Measurements from ENCODE around the gene SYNE3.

SYNE3 gene

GRCh38 chr14:95505030-95505589, 11.3 kb downstream of the SYNE3 start:
- no peak for DNase-seq (ENCODE audit: low read depth)

DNA sequence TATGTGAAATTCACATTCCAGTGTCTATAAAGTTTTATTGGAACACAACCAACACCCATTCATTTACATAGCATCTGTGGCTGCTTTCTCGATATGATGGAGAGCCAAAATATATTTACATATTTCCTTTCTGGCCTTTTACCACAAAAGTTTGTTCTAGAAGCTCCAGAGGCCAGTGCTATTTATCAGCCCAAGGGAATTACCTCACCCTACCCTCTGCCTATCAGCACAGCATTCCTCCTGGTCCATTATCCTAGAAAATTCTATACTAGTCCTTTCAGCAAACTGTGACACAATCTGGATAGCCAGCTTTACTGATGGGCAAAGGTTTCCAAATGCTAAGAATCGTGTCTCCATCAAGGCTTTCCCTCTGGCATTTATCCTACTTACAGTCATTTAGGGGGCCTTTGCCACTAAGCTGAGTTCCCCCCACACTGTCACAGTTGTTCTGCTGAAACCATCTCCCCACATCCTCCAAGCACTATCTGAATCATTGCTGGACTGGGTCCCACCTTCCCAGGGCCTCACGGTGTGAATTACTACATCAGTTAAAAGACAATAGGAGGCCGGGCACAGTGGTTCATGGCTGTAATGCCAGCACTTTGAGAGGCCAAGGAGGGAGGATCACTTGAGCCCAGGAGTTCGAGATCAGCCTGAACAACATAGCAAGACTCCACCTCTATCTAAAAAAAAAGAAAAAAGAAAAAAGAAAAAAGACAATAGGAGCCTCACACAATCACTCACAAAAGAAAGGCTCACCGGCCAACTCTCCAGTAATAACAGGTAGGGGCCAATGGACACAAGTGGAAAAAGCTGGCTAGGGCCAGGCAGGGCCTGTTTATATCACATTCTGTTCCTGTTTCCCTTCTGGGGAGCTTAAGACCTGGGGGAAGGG, 12.1 kb downstream of the SYNE3 start:
- DNase-seq (ENCODE audit: low read depth), result peak; percentile 82

DNA sequence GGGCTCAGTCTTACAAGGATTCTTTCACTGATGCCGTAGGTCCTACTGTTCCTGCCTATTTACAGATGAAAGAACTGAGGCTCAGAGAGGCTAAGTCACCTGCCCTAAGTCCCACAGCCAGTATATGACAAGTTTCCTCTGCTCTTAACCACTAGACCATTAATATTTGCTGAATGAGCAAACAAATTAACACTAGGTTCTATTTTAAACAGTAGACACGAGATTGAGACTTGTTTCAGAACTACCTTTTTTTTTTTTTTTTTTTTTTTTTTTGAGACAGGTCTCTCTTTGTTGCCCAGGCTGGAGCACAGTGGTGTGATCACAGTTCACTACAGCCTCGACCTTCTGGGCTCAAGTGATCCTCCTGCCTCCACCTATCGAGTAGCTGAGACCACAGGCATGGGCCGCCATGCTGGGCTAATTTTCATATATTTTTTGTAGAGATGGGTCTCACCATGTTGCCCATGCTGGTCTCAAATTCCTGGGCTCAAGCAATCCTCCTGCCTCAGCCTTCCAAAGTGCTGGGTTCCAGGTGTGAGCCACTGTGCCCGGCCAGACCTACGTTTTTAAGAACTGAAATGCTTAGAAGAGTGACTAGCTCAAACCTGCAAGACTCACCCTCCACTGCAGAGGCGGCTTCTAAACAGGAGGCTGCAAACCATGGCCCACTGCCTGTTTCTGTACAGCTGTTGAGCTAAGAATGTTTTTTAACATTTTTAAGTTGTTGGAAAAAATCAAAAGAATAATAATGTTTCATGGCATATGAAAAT, 12.9 kb downstream of the SYNE3 start:
- DNase-seq (ENCODE audit: low read depth), result no peak

DNA sequence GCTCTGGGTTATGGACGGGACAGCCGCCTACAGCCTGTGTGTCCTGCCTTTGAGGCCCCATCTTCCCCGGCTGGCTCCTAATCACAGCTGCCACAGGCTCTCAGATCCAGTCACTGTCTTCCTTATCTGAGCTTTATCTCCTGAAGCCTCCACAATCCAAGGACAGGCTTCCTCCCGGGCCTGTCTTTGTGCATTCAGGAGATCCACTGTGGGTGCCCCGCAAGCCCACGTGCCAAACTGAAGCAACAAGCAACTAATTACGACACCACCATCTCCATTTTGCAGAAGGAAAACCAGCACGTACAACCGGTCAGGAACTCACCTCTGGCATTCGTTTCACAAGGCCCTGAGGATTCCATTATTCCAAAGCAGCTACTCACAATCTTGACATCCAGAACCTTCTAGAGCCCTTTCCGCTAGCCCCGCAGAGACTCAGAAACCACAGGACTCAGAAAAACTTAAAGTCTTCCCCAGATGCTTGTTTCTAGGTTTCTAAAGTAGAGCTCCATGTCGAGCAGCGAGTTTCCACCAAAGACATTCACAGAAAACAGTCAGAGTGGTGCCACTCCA, 14.0 kb downstream of the SYNE3 start:
- no peak for DNase-seq (ENCODE audit: low read depth)

DNA sequence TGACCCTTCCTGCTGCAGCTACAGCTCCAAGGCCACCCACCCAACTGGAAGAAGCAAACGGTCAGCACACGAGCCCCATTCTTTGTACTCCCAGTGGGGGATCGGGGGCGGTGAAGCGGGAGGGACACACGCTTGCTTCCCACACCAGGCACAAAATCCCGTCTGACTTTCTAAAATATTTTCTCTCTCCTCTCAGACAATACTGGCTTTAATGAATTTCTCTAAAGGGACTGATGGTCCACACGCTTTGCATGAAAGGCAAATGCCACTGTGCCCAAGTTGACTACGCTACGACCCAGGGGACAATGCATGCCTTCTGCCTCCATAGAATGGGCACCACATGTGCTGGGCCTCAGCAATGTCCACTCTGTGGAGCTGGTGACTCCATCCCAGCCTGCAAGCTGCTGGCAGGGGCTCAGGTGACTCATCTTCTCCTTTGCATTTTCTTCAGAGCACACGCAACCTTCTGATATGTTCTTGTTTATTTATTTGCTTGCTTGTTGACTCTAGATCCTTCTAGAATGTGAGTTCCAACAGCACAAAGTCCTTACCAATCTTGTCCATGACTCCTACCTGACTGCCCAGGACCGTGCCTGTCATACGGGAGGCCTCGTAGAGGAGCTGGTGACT, 15.6 kb downstream of the SYNE3 start:
- DNase-seq (ENCODE audit: low read depth), result peak; percentile 93

DNA sequence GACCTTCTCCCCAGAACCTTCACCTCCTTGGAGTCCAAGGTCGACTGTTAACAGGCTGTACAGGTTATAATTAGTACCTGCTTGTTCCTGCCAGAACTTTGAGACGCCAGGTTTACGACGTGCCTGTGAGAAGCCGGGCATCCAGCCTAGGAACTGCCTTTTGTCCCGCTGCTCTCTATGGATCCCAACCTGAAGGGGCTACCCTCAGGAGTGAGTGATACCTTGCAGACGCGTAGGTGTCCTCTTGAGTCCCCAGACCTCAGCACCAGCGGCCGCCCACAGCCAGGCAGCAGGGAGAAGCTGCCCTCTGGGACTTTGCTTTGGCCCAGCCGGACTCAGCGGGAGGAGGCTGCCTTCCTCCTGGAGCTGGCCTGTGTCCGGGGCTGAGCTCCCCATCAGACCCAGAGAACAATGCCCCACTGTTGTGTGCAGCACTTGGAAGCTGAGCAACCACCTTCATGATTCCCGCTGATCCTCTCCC, 16.2 kb downstream of the SYNE3 start:
- no peak for DNase-seq (ENCODE audit: low read depth)

DNA sequence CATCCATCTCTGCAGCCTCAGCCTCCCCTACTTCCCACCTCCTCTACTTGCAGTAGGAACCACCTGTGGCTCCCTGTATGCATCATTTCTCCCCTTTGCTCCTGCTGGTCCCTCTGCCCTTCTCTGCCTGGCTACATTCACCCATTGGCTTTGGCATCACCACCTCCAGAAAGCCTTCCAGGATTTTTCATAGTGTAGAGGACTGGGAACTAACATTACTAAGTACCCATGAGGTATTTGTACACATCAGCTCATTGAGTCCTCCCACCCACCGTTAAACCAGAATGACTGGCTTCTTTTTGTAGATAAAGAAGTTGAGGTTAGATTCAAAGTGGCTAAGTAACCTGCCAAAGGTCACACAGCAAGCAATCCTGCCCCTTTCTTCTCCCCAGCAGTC, 17.1 kb downstream of the SYNE3 start:
- DNase-seq (ENCODE audit: low read depth), result no peak

DNA sequence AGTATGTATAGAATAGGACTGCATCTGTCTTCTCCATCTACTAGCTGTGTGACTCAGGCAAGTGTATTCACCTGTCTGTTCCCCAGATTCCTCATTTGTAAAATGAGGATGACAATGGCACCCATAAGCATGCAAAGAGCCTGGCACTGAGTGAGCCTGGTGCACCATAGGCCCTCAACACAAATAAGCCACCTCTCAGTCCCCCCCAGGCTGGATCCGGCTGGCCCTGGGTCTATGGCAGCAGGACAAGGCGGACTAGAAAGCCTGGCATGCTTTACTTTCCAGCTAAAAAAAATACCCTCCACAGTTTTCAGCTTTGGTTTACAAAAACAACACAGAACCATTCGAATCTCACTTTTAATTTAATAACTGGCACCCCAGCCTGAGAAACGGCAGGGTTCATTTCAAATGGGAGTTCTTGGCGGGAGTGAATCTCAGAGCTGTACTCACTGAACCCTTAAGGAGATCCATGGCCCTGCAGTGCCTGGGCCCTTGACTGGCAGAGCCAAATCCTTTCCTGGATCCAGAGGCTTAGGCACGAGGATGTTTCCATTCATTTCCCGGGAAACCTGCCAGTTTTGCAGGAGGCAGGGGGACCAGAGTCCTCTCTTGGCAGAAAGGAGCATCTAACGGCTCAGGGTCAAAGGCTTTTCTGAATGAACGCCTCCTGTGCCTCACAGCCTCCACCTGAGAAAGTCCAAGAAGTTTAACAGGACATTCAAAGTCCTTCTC, 17.7 kb downstream of the SYNE3 start:
- DNase-seq (ENCODE audit: low read depth), result no peak

DNA sequence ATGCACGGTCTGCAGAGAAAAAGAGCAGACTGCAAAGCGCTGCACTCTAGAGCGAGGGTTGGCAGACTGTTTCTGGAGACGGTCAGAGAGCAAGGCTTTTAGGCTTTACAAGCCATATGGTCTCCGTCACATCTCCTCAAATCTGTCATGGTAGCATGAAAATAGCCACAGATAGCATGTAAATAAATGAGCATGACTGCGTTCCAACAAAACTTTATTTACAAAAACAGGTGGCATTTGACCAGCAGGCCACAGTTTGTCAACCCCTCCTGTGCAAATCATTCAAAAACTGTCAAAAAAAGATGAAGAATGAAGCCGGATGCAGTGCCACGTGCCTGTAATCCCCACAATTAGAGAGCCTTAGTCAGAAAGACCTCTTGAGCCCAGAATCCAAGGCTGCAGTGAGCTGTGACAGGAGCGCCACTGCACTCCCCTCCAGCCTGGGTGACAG, 18.9 kb downstream of the SYNE3 start:
- DNase-seq (ENCODE audit: low read depth), result no peak

DNA sequence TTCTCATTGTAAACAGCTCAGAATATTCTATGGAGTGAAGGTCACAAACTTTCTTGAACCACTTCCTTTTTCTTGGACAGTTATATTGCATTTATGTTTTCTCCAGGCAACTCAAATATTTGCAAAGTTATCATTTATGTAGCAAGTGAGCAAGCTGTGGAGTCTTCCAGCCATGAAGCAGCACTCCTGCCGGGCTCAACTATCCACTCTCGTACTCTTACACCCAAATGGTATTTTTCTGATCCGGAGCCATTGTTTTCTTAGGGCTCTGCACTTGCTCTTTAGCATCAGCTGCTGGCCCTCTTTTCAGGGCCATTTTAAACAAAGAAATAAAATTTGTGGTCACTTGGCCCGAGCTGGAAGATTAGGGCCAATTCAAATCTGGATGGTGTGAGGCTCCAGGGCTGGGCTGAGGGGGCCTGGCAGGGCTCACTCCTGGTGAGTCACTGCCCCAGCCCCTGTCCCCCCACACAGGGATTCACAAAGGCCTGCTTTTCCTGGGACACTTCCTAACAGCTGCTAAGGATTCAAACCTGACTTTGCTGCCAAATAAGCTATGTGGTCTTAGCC, 19.7 kb downstream of the SYNE3 start:
- DNase-seq (ENCODE audit: low read depth), result no peak

GRCh38 chr14:95496111-95496681, 20.3 kb downstream of the SYNE3 start:
- peak; percentile 47 for DNase-seq (ENCODE audit: low read depth)

DNA sequence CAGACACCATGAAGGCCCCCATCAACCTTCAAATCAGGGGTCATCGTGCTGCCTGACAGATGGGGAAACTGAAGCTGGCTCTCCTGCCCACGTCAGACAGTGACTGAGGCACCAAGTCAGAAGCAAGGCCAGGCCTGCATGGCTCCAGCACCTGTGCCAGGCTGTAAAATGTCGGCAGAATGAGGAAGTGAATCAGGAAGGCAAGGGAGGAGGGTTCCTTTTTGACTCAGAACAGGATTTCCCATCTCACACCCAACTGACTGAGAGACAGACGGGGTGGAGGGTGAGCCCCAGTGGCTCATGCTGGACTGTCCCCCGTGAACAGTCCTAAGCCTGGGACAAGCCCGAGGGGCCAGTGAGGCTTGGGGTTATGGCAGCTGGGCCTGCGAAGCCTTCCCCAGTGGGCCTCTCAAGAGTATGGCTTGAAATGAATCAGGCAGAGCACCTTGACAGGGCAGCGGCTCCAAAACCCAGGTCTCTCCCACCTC, 20.9 kb downstream of the SYNE3 start:
- peak; percentile 41 for DNase-seq (ENCODE audit: low read depth)

DNA sequence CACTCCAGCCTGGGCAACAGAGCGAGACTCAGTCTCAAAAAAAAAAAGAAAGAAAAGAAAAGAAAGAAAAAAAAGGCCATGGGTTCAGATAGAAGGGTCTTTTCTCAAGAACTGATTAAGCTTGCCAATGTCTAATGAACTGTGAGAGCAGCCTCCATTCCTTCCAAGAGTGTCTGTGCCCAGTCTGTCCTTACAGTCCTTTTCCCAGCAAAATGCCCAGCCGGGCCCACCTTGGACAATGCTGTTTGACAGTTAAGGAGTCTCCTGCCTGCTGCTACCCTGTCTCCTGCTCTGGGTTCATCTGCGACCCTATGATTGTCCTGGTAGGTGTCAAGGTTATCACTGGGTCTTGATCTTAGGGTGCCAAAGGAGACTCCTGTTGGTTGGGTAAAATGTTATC, 21.4 kb downstream of the SYNE3 start:
- DNase-seq (ENCODE audit: low read depth), result no peak

- DNase-seq (ENCODE audit: low read depth), result no peak
Measured at GRCh38 chr14:95494456-95494855, 22.0 kb downstream of the SYNE3 start.

- DNase-seq (ENCODE audit: low read depth), result no peak
Measured at GRCh38 chr14:95493976-95494375, 22.5 kb downstream of the SYNE3 start.

DNA sequence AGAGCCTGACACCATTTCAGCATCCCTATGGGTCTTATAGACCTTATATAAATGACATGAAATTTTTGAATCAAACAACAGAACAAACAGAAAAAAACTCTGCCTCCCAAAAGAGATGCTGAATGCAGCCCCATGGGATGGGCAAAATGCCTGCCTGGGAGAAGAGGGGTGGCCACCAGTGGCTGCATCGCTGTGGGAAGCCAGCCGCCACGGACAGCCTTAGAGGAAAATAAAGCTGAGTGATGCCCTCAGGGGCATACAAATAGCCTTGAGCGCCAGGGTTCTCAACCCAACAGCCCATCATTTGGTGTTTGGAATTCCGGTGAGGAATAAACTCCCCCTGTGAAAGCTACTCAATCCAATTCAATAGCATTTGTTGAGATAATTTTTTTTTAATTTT, 22.9 kb downstream of the SYNE3 start:
- no peak for DNase-seq (ENCODE audit: low read depth)

- DNase-seq (ENCODE audit: low read depth), result no peak
Measured at GRCh38 chr14:95491936-95492608, 24.4 kb downstream of the SYNE3 start.

DNA sequence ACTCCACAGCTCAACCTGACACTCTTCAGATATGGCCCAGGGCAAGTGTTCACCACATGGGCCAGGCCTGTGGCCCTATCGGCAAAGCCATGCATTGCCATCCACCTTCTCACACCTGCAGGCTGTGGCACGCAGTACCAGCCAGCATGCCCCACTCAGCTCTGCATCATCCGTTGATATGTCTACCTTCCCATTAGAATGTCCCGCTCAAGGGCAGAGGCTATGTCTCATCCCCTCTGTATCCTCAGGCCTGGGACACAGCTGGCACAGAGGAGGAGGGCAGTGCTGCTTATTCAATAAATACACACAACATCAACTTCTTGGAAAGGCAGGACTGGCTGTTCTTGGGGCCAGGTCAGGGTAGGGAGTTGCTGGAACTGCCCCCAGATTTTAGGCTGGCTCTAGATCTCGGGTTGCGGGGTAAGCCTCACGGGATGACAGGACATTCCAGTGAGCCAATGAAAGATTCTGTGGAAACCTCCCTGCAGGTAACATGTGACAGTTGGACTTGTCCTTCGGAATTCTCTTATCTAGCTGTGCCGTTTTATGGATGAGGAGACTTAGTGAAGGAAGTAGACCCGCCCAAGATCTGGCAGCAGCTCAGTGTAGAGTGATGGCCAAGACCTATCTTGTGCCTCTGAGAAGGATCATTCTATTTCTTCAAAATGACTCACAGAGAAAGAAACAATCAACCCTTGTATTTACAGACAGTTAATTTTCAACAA, 25.6 kb downstream of the SYNE3 start:
- no peak for DNase-seq (ENCODE audit: low read depth)

DNA sequence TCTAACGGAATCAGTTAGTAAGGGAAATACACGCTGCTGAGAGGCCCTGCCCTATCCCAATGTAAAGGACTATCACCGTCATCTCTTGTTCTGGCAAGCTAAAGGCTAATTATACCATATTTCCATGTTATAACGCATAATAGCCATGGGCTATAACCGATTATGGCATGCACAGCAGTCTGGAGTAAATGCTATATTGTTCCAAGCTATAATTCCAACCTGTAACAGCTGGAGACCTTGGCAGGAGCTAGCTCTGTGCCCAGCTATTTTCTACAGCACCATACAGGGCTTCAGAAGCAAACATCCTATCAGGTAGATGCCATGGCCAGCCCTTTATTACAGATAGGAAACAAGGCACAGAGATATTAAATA, 26.3 kb downstream of the SYNE3 start:
- no peak for DNase-seq (ENCODE audit: low read depth)

All from ELR (cell line).